Measurements from ENCODE around the gene DBNL. TPM values are rescaled to one million over a fixed set of nuclear protein-coding genes. Genes with fewer than 3 reads are reported as not detected.

DBNL gene
- total RNA-seq, 1 experiment from 2014 or later, result 111 TPM

DNA sequence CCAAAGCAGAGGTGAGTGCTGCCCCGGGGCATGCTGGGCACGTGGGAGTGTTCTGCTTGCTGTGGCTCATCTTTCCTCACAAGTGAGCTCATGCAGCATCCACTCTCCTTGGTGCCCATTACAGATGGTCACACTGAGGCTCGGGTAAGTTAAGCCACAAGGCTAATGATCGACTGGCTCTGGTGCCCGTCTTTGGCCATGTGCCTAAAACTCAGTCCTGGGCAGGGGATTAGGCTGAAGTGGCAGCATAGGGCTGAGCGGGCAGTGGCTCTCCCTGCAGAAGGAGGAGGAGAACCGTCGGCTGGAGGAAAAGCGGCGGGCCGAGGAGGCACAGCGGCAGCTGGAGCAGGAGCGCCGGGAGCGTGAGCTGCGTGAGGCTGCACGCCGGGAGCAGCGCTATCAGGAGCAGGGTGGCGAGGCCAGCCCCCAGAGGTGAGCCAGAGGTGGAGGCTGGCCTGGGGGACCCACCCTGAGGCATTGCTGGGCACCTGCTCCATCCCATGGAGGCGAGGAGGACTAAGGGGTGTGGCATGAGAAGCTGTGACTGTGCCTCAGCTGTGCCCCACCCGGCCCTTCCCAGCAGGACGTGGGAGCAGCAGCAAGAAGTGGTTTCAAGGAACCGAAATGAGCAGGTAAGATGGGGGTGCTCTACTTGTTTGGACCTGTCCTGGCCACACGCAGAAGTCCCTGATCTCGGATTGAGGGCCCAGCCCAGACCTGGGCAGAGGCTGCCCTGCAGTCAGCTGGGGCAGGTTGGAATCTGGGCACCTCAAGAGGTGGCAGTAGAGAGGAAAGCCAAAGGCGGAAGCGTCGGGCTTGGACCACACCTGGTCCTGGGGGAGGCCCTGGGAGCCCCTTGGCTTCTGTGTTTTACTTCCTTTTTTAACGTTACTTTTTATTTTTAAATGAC lies 13.6 kb downstream of the DBNL start:
- TF ChIP-seq POLR2AphosphoS5 (IDR thresholded peaks at IDR 0.05; ENCODE audit: low read depth, low read length) (no peak), TCF7L2 (IDR thresholded peaks at IDR 0.05; ENCODE audit: low read depth, low read length) (no peak), SIN3A (IDR thresholded peaks at IDR 0.05; ENCODE audit: borderline replicate concordance, insufficient read depth, low read depth, low read length) (no peak)
- TF ChIP-seq, protein P1, sequence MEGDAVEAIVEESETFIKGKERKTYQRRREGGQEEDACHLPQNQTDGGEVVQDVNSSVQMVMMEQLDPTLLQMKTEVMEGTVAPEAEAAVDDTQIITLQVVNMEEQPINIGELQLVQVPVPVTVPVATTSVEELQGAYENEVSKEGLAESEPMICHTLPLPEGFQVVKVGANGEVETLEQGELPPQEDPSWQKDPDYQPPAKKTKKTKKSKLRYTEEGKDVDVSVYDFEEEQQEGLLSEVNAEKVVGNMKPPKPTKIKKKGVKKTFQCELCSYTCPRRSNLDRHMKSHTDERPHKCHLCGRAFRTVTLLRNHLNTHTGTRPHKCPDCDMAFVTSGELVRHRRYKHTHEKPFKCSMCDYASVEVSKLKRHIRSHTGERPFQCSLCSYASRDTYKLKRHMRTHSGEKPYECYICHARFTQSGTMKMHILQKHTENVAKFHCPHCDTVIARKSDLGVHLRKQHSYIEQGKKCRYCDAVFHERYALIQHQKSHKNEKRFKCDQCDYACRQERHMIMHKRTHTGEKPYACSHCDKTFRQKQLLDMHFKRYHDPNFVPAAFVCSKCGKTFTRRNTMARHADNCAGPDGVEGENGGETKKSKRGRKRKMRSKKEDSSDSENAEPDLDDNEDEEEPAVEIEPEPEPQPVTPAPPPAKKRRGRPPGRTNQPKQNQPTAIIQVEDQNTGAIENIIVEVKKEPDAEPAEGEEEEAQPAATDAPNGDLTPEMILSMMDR (IDR thresholded peaks at IDR 0.05), result no peak
- TF ChIP-seq, protein P2, sequence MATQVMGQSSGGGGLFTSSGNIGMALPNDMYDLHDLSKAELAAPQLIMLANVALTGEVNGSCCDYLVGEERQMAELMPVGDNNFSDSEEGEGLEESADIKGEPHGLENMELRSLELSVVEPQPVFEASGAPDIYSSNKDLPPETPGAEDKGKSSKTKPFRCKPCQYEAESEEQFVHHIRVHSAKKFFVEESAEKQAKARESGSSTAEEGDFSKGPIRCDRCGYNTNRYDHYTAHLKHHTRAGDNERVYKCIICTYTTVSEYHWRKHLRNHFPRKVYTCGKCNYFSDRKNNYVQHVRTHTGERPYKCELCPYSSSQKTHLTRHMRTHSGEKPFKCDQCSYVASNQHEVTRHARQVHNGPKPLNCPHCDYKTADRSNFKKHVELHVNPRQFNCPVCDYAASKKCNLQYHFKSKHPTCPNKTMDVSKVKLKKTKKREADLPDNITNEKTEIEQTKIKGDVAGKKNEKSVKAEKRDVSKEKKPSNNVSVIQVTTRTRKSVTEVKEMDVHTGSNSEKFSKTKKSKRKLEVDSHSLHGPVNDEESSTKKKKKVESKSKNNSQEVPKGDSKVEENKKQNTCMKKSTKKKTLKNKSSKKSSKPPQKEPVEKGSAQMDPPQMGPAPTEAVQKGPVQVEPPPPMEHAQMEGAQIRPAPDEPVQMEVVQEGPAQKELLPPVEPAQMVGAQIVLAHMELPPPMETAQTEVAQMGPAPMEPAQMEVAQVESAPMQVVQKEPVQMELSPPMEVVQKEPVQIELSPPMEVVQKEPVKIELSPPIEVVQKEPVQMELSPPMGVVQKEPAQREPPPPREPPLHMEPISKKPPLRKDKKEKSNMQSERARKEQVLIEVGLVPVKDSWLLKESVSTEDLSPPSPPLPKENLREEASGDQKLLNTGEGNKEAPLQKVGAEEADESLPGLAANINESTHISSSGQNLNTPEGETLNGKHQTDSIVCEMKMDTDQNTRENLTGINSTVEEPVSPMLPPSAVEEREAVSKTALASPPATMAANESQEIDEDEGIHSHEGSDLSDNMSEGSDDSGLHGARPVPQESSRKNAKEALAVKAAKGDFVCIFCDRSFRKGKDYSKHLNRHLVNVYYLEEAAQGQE (IDR thresholded peaks at IDR 0.05; ENCODE audit: insufficient read depth in 1 of 2, low read depth in 2 of 2, low read length in 1 of 2), result no peak
- Histone ChIP-seq H3K4me3 (ENCODE audit: low read depth in 2 of 2, low read length in 2 of 2) (no peak overlapping the region), H3K36me3 (ENCODE audit: control insufficient read depth, insufficient read depth, low read length) (peaks cover 10% of the 10 kb centered on the region; the same call in 1 of the 2 replicates), H3K4me1 (ENCODE audit: control insufficient read depth, insufficient read depth, low read length) (peaks cover 5% of the 10 kb centered on the region; the same call in 1 of the 2 replicates), H3K27me3 (ENCODE audit: control insufficient read depth, insufficient read depth, low read length) (no peaks in the 10 kb centered on the region), H3K9me3 (ENCODE audit: control insufficient read depth, insufficient read depth, low read depth, low read length) (no peaks in the 10 kb centered on the region), H3K27ac (ENCODE audit: low read length) (no peak overlapping the region)
- in situ Hi-C loops (cut with HindIII; ENCODE audit: low pct_unique_long_range_greater_than_20kb, low sequenced_read_pairs), result no loop called here
- intact Hi-C loops (cut with micrococcal nuclease; ENCODE audit: unreplicated experiment), result no loop called here
- ATAC-seq (0 out of 2 replicates have a peak, but pooled peaks have one; percentile 3), DNase-seq (ENCODE audit: low read depth, low spot score) (no peak)
- ChIA-PET CTCF (no interaction called here), POLR2A (no interaction called here)
- no TSS peak for BruUV-seq (replicated peaks)

DNA sequence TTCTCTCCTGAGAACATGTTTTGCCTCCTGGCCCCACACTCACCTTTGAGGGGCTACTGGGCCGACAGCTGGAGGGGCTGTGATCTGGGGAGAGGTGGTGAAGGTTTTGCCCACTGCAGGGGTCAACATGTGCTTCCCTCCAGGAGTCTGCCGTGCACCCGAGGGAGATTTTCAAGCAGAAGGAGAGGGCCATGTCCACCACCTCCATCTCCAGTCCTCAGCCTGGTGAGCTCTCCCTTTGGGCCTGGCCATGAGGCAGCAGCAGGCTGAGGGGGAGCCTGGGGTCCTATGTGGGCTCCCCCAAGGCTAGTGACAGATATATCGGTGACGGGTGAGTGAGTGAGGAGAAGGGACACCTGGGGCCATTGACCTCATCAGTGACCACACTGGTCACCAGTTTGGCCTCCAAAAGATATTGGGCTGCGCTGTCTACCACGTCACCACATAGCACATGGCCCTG lies 14.3 kb downstream of the DBNL start:
- Histone ChIP-seq H3K4me1 (ENCODE audit: control insufficient read depth, insufficient read depth, low read length) (peaks cover 5% of the 10 kb centered on the region; the same call in 1 of the 2 replicates), H3K27me3 (ENCODE audit: control insufficient read depth, insufficient read depth, low read length) (no peaks in the 10 kb centered on the region), H3K27ac (ENCODE audit: low read length) (no peak overlapping the region), H3K4me3 (ENCODE audit: low read depth in 2 of 2, low read length in 2 of 2) (no peak overlapping the region), H3K36me3 (ENCODE audit: control insufficient read depth, insufficient read depth, low read length) (peaks cover 10% of the 10 kb centered on the region; the same call in 1 of the 2 replicates), H3K9me3 (ENCODE audit: control insufficient read depth, insufficient read depth, low read depth, low read length) (no peaks in the 10 kb centered on the region)
- ChIA-PET CTCF (no interaction called here), POLR2A (no interaction called here)
- ATAC-seq, result no peak
- in situ Hi-C loops (cut with HindIII; ENCODE audit: low pct_unique_long_range_greater_than_20kb, low sequenced_read_pairs) (no loop called here), intact Hi-C loops (cut with micrococcal nuclease; ENCODE audit: unreplicated experiment) (no loop called here)
- BruUV-seq (replicated peaks), result no TSS peak
- no peak for DNase-seq (ENCODE audit: low read depth, low spot score)
- TF ChIP-seq TCF7L2 (IDR thresholded peaks at IDR 0.05; ENCODE audit: low read depth, low read length) (no peak), SIN3A (IDR thresholded peaks at IDR 0.05; ENCODE audit: borderline replicate concordance, insufficient read depth, low read depth, low read length) (no peak), POLR2AphosphoS5 (IDR thresholded peaks at IDR 0.05; ENCODE audit: low read depth, low read length) (no peak)
- TF ChIP-seq, protein P2 (IDR thresholded peaks at IDR 0.05; ENCODE audit: insufficient read depth in 1 of 2, low read depth in 2 of 2, low read length in 1 of 2), result no peak
- TF ChIP-seq, protein P1 (IDR thresholded peaks at IDR 0.05), result no peak
